GM19372 (cell line): ENCODE results near the gene HOXA5.

ENCODE experiments used
- ATAC-seq: cut with Tn5 transposase; IDR thresholded peaks from one replicate; pipeline ENCODE4 v1.9.1; 2021; ENCODE audit warnings: mild to moderate bottlenecking, low read depth, moderate library complexity; ENCODE audit not compliant: unreplicated experiment

Gene HOXA5

GRCh38 chr7:27172315-27172774 is 28.9 kb upstream of the HOXA5 start:
- no peak for ATAC-seq

- ATAC-seq, result no peak
Measured at GRCh38 chr7:27171637-27172314, 28.3 kb upstream of the HOXA5 start.

GRCh38 chr7:27171325-27171636 is 27.8 kb upstream of the HOXA5 start:
- no peak for ATAC-seq

GRCh38 chr7:27170426-27171324 is 27.2 kb upstream of the HOXA5 start:
- ATAC-seq, result no peak

- ATAC-seq, result no peak
Measured at GRCh38 chr7:27169658-27170425, 26.4 kb upstream of the HOXA5 start.

GRCh38 chr7:27168265-27168947 is 24.9 kb upstream of the HOXA5 start:
- no peak for ATAC-seq

GRCh38 chr7:27167916-27168264 is 24.4 kb upstream of the HOXA5 start:
- ATAC-seq, result no peak

GRCh38 chr7:27166531-27167505 is 23.3 kb upstream of the HOXA5 start:
- no peak for ATAC-seq

GRCh38 chr7:27165996-27166530 is 22.6 kb upstream of the HOXA5 start:
- ATAC-seq, result no peak

- no peak for ATAC-seq
Measured at GRCh38 chr7:27165089-27165995, 21.9 kb upstream of the HOXA5 start, which contains the start of gene HOXA9. TSS of gene HOXA9 (minus strand) at chr7:27165537. CDS start at chr7:27165457, 80 bp downstream.

GRCh38 chr7:27164367-27165088 is 21.0 kb upstream of the HOXA5 start:
- no peak for ATAC-seq

- ATAC-seq, result no peak
Measured at GRCh38 chr7:27164045-27164366, 20.5 kb upstream of the HOXA5 start.

GRCh38 chr7:27163288-27164044 is 20.0 kb upstream of the HOXA5 start:
- ATAC-seq, result no peak

- no peak for ATAC-seq
Measured at GRCh38 chr7:27162561-27163287, 19.2 kb upstream of the HOXA5 start.

GRCh38 chr7:27161721-27162560 is 18.5 kb upstream of the HOXA5 start:
- no peak for ATAC-seq
